ENCODE measurements around the gene ATP6V1F.

The ATP6V1F gene

DNA sequence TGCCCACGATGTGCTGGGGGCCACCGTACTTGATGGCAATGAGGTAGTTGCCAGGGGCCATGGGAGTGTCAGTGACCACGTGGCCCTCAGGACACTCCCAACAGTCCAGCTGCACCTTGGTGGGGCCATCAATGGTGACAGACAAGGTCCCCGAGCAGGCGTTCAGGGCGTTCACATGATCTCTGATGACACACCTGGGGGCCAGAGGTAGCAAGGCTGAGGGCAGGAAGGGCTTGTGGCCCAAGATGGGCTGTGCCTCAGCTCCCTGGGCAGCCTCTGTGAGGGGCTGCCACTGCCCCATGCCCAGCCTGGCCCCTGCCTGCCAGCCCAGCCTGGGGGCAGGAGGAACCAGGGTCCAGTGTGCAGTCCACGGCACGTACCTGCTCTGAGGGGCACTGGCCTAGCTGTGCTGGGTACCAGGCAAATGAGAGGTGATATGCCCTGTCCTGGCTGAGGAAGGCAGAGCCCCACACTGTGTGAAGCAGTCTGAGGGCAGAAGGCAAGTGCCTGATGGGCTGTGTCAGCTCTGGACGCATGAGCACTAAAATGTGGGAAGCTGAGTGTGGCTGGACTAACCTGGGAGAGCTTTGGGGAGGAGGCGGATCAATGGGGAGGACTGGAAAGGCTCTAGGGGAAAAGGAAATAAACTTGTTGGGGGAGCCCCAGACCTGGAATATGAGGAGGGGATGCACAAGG is 51.4 kb downstream of the ATP6V1F start:
- DNase-seq (ENCODE audit: low read depth): no peak
- TF ChIP-seq CTCF (conservative IDR thresholded peaks at IDR 0.05; ENCODE audit: low read depth, low read length): no peak
- H3K4me3 ChIP-seq (ENCODE audit: low read length): no peak overlapping the region

GRCh38 chr7:128914566-128915151 is 52.0 kb downstream of the ATP6V1F start:
- DNase-seq (ENCODE audit: low read depth): no peak
- H3K4me3 ChIP-seq (ENCODE audit: low read length): no peak overlapping the region
- no peak for TF ChIP-seq CTCF (conservative IDR thresholded peaks at IDR 0.05; ENCODE audit: low read depth, low read length)

GRCh38 chr7:128915271-128915819 is 52.7 kb downstream of the ATP6V1F start:
- DNase-seq (ENCODE audit: low read depth): no peak
- TF ChIP-seq CTCF (conservative IDR thresholded peaks at IDR 0.05; ENCODE audit: low read depth, low read length): no peak
- H3K4me3 ChIP-seq (ENCODE audit: low read length): no peak overlapping the region
